ENCODE data around the gene FAM78B.

GRCh38 chr1:166141969-166142368, 24.8 kb downstream of the FAM78B start:
- TF ChIP-seq CTCF (IDR thresholded peaks at IDR 0.05) (no peak), EP300 (IDR thresholded peaks at IDR 0.05) (no peak), POLR2A (IDR thresholded peaks at IDR 0.05) (no peak)
